Activated CD8-positive, alpha-beta T cell treated with anti-CD3 and anti-CD28 coated beads for 36 hours (primary cell): ENCODE data around the gene KIF13A. TPM values are rescaled to one million over a fixed set of nuclear protein-coding genes. Genes with fewer than 3 reads are reported as not detected.

Experiments
- ATAC-seq: fragments of 200-7000 bp; cut with Tn5 transposase; one replicate; pipeline ENCODE4 v1.10.0; 2021; ENCODE audit warnings: mild to moderate bottlenecking, moderate library complexity
- CTCF ChIA-PET: fragments of 350-600 bp; sonication (Branson Sonifier 250); formaldehyde crosslinking; loops from one replicate; lab custom pipeline; 2021; ENCODE audit warnings: antibody characterized with exemption; lab: Charles Lee
- POLR2A ChIA-PET: fragments of 350-600 bp; sonication (Branson Sonifier 250); formaldehyde crosslinking; loops from one replicate; lab custom pipeline; 2021; ENCODE audit warnings: antibody characterized with exemption; lab: Charles Lee
- DNase-seq: peaks from one replicate; pipeline ENCODE4 v3.0.0-alpha.2; 2020
- H3K27ac Mint-ChIP-seq: one replicate; pipeline ENCODE4 v1.8.0; 2021; ENCODE audit warnings: mild to moderate bottlenecking, mixed read lengths
- H3K27me3 Mint-ChIP-seq: one replicate; pipeline ENCODE4 v1.8.0; 2021; ENCODE audit warnings: mixed read lengths
- H3K36me3 Mint-ChIP-seq: one replicate; pipeline ENCODE4 v1.8.0; 2021; ENCODE audit warnings: low read depth, mixed read lengths
- H3K4me1 Mint-ChIP-seq: one replicate; pipeline ENCODE4 v1.8.0; 2021; ENCODE audit warnings: low read depth, mixed read lengths
- H3K4me3 Mint-ChIP-seq: one replicate; pipeline ENCODE4 v1.8.0; 2021; ENCODE audit warnings: mild to moderate bottlenecking, moderate library complexity, mixed read lengths
- H3K9me3 Mint-ChIP-seq: one replicate; pipeline ENCODE4 v1.8.0; 2021; ENCODE audit warnings: mixed read lengths
- intact Hi-C: fragments of 100-400 bp; cut with micrococcal nuclease; formaldehyde crosslinking; loops from one replicate; pipeline ENCODE4 v1.10.0; 2022
- total RNA-seq, 2 experiments: library from RNA; stranded (reverse); gene quantifications; one replicate each; pipeline ENCODE4 v1.2.3, GENCODE V29; 2021
- TF ChIP-seq, protein P1 (sequence below): fragments of 200-600 bp; IDR thresholded peaks from one replicate; pipeline ENCODE4 v1.8.0; 2022; ENCODE audit warnings: antibody characterized with exemption, mild to moderate bottlenecking

The KIF13A gene
- total RNA-seq, 2 experiments from 2014 or later, result not detected

- no peaks in the 10 kb centered on the region for H3K4me1 Mint-ChIP-seq
- H3K4me3 Mint-ChIP-seq, result no peak overlapping the region
- no peak overlapping the region for H3K27ac Mint-ChIP-seq
- CTCF ChIA-PET, result no interaction called here
- H3K36me3 Mint-ChIP-seq, result no peaks in the 10 kb centered on the region
- DNase-seq (no peak), ATAC-seq (no peak)
- H3K27me3 Mint-ChIP-seq, result peaks cover 1% of the 10 kb centered on the region
- TF ChIP-seq, protein P1, sequence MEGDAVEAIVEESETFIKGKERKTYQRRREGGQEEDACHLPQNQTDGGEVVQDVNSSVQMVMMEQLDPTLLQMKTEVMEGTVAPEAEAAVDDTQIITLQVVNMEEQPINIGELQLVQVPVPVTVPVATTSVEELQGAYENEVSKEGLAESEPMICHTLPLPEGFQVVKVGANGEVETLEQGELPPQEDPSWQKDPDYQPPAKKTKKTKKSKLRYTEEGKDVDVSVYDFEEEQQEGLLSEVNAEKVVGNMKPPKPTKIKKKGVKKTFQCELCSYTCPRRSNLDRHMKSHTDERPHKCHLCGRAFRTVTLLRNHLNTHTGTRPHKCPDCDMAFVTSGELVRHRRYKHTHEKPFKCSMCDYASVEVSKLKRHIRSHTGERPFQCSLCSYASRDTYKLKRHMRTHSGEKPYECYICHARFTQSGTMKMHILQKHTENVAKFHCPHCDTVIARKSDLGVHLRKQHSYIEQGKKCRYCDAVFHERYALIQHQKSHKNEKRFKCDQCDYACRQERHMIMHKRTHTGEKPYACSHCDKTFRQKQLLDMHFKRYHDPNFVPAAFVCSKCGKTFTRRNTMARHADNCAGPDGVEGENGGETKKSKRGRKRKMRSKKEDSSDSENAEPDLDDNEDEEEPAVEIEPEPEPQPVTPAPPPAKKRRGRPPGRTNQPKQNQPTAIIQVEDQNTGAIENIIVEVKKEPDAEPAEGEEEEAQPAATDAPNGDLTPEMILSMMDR, result no peak
- POLR2A ChIA-PET, result no interaction called here
- no peaks in the 10 kb centered on the region for H3K9me3 Mint-ChIP-seq
- intact Hi-C loops, result no loop called here
Measured at GRCh38 chr6:17968876-17969275, 18.6 kb downstream of the KIF13A start.

DNA sequence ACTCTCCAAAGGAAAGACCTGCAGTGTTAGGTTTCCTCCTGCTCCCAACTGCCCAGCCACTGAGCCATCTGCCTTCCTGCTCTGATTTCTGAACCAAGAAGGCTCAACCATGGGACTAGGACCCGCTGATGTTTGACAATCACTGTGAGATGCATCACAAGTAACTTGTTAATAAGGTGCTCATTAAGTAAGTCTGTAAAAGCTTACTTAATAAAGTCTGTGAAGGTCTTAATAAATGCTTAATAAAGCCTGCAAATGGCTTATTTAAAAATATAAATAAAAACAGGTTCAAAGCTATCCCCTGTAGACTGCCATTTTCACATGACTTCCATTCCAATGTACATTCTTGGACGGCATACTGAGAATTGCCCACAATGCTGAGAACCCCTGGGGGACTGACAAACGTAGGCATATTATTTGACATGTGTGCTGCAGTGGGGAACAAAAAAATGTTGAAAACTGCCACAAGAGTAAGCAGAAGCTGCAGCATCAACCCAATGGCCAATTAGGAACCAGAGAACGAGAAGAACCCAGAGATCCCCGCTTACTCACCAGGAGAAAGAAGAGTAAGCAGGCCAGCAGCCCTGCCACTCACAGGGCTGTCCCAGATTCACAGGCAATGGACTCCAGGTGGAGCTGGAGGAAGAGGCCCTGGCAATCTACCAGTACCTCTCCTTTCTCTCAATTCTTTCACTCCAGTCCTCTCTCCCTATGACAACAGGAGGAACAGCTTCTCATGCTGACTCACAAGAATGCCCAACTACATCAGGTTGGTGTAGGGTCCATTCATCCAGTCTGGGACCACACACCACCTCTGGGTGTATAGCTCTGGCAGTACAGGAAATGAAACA is 19.5 kb downstream of the KIF13A start:
- H3K4me1 Mint-ChIP-seq, result no peaks in the 10 kb centered on the region
- CTCF ChIA-PET, result interaction anchor here (1.1 kb wide), 1 partner anchor 152 kb away, joined by 3 read pairs; no protein-coding TSS in a partner anchor
- H3K4me3 Mint-ChIP-seq, result no peak overlapping the region
- H3K27ac Mint-ChIP-seq, result no peak overlapping the region
- no peaks in the 10 kb centered on the region for H3K27me3 Mint-ChIP-seq
- no peak for DNase-seq
- no peaks in the 10 kb centered on the region for H3K9me3 Mint-ChIP-seq
- ATAC-seq, result no peak
- no peaks in the 10 kb centered on the region for H3K36me3 Mint-ChIP-seq
- TF ChIP-seq, protein P1, result no peak
- POLR2A ChIA-PET, result no interaction called here
- intact Hi-C loops, result no loop called here

DNA sequence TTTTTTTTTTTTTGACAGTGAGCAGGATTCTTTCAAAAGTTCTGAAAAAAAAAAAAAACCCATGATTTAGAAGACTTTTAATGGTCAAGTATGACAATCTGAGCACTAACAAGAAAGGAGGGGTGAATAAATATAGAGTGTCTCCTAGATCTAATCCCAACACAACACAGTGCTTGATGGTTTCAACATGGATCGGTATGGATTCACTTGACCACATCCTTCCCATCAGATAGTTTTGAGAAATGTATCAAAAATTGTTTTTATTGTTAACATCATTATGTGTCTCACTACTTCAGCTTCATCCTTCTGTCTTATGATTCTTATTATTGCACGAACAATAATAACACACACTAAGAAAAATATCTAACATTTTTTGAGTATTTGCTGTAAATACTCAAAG is 21.0 kb downstream of the KIF13A start:
- intact Hi-C loops, result no loop called here
- ChIA-PET CTCF (no interaction called here), POLR2A (no interaction called here)
- Mint-ChIP-seq H3K36me3 (no peaks in the 10 kb centered on the region), H3K27me3 (no peaks in the 10 kb centered on the region), H3K9me3 (no peaks in the 10 kb centered on the region), H3K4me3 (no peak overlapping the region), H3K4me1 (no peaks in the 10 kb centered on the region), H3K27ac (no peak overlapping the region)
- DNase-seq, result no peak
- ATAC-seq, result no peak
- TF ChIP-seq, protein P1, result no peak

- no peak overlapping the region for H3K4me3 Mint-ChIP-seq
- POLR2A ChIA-PET, result no interaction called here
- TF ChIP-seq, protein P1, result no peak
Measured at GRCh38 chr6:17965397-17965796, 22.0 kb downstream of the KIF13A start.

DNA sequence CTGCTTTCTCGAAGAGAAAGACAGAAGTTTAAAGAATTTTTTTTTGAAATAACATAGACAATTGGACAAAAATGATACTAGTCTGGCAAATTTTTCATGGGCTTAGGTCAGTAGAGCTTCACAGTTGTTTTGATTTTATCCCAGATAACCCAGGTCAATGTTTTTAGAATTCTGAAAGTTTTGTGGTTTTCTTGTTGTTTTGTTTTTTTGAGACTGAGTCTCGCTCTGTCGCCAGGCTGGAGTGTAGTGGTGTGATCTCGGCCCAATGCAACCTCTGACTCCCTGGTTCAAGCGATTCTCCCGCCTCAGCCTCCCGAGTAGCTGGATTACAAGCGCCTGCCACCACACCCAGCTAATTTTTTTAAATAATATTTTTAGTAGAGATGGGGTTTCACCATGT is 22.8 kb downstream of the KIF13A start:
- POLR2A ChIA-PET, result no interaction called here
- CTCF ChIA-PET, result no interaction called here
- intact Hi-C loops, result no loop called here

More at GRCh38 chr6:17965397-17965796, 22.0 kb downstream of the KIF13A start:
- ATAC-seq (no peak), DNase-seq (no peak)
- CTCF ChIA-PET, result no interaction called here
- H3K27ac Mint-ChIP-seq, result no peak overlapping the region
- peaks cover 2% of the 10 kb centered on the region for H3K27me3 Mint-ChIP-seq
- intact Hi-C loops, result no loop called here
- H3K4me1 Mint-ChIP-seq, result no peaks in the 10 kb centered on the region
- no peaks in the 10 kb centered on the region for H3K36me3 Mint-ChIP-seq
- no peaks in the 10 kb centered on the region for H3K9me3 Mint-ChIP-seq

More for the DNA sequence above, 22.8 kb downstream of the KIF13A start:
- Mint-ChIP-seq H3K9me3 (no peaks in the 10 kb centered on the region), H3K4me3 (no peak overlapping the region), H3K27me3 (peaks cover 4% of the 10 kb centered on the region), H3K4me1 (no peaks in the 10 kb centered on the region), H3K36me3 (no peaks in the 10 kb centered on the region), H3K27ac (no peak overlapping the region)
- TF ChIP-seq, protein P1, result no peak
- DNase-seq, result no peak
- ATAC-seq, result no peak
